ENCODE measurements around the gene SERAC1. TPM values are rescaled to one million over a fixed set of nuclear protein-coding genes. Genes with fewer than 3 reads are reported as not detected.

SERAC1 gene
- total RNA-seq, 1 donor, result 11.2 TPM

DNA sequence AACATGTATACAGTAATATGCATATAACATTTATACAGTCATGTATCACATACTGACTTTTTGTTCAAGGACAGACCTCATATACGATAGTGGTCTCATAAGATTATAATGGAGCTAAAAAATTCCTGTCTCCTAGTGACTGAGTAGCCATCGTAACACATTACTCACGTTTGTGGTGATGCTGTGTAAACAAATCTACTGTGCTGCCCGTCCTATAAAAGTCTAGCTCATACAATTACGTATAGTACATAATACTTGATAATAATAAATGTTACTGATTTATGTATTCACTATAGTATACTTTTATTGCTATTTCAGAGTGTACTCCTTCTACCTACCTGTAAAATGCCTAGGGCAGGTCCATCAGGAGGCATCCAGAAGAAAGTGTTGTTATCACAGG, 17.4 kb downstream of the SERAC1 start:
- no peak for DNase-seq (ENCODE audit: low read depth)
- TF ChIP-seq, protein P1, sequence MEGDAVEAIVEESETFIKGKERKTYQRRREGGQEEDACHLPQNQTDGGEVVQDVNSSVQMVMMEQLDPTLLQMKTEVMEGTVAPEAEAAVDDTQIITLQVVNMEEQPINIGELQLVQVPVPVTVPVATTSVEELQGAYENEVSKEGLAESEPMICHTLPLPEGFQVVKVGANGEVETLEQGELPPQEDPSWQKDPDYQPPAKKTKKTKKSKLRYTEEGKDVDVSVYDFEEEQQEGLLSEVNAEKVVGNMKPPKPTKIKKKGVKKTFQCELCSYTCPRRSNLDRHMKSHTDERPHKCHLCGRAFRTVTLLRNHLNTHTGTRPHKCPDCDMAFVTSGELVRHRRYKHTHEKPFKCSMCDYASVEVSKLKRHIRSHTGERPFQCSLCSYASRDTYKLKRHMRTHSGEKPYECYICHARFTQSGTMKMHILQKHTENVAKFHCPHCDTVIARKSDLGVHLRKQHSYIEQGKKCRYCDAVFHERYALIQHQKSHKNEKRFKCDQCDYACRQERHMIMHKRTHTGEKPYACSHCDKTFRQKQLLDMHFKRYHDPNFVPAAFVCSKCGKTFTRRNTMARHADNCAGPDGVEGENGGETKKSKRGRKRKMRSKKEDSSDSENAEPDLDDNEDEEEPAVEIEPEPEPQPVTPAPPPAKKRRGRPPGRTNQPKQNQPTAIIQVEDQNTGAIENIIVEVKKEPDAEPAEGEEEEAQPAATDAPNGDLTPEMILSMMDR (IDR thresholded peaks at IDR 0.05; ENCODE audit: insufficient read depth, low read length), result no peak
- H3K4me3 ChIP-seq (ENCODE audit: low read depth, low read length), result no peak overlapping the region

DNA sequence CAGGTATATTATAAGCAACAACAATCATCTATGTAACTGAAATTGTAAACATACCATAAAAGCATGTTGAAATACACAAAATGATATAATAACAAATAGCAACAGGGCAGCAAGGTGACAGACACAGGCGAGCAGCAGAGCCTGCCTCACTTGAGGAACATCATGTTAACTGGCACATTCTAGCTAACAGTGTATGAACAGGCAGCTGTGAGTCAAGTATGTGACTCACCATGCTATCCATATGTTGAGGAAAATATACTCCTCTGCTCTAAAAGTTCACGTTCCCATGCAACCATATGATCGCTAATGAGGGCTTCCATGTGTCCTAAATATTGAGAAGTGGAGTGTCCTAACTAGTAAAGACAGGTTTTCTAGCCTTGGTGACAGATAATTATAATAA, 18.4 kb downstream of the SERAC1 start:
- no peak overlapping the region for H3K4me3 ChIP-seq (ENCODE audit: low read depth, low read length)
- DNase-seq (ENCODE audit: low read depth), result peak; percentile 14
- TF ChIP-seq, protein P1 (IDR thresholded peaks at IDR 0.05; ENCODE audit: insufficient read depth, low read length), result no peak

DNA sequence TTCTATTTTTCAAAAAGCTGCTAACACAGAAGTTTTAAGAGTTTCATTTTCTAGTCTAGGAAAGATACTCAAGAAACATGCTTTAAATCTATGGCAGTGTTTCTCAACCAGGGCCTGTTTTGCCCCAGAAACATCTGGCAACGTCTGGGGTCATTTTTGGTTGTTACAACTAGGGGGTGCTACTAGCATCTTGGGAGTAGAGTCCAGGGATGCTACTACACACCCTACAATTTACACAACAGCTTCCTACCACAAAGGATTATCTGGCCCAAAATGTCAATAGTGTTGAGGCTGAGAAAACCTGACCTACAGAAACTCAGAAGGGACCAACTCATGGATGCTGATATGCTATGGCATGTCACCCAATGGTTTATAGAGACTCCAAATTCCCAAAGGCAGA, 24.4 kb downstream of the SERAC1 start:
- no peak overlapping the region for H3K4me3 ChIP-seq (ENCODE audit: low read depth, low read length)
- TF ChIP-seq, protein P1 (IDR thresholded peaks at IDR 0.05; ENCODE audit: insufficient read depth, low read length), result peak; percentile 32
- DNase-seq (ENCODE audit: low read depth), result peak; percentile 32

DNA sequence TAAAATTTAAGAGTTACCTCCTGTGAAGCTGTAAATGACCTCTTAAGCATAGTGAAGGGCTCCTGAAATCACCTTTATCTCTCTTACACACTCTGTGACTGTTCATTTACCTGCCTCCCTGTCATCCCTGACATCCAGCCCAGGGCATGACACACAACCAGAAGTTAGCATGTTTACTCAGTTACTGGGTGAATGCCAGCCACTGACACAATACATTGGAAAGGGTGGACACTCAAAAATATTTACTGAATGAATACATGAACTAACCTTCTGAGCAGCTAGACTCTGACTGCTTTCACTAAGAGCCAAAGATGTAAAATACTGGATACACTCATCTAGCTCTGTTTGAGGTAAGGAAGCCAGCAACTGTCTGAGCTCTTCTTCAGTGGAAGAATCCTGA, 25.3 kb downstream of the SERAC1 start:
- TF ChIP-seq, protein P1 (IDR thresholded peaks at IDR 0.05; ENCODE audit: insufficient read depth, low read length), result no peak
- H3K4me3 ChIP-seq (ENCODE audit: low read depth, low read length), result no peak overlapping the region
- DNase-seq (ENCODE audit: low read depth), result peak; percentile 85

DNA sequence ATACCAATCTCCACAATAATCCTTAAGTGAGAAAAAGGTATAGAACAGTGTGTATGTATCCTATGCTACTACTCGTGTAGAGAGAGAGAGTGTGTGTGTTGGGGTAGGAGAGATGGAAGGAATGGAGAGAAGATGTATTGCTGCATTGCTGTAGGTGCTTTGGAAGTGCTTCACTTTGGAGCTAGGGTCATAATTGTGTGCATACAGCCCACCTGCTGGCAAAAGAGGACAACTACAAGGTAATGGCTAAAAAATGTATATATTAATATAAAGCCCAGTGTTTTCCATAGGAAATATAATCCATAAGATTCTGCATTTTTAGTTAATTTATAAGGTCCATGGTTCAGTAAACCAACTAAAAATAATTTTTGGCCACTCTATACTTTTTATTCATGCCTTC, 36.1 kb downstream of the SERAC1 start:
- peak; percentile 11 for DNase-seq (ENCODE audit: low read depth)
- TF ChIP-seq, protein P1 (IDR thresholded peaks at IDR 0.05; ENCODE audit: insufficient read depth, low read length), result peak; percentile 48
- H3K4me3 ChIP-seq (ENCODE audit: low read depth, low read length), result no peak overlapping the region

DNA sequence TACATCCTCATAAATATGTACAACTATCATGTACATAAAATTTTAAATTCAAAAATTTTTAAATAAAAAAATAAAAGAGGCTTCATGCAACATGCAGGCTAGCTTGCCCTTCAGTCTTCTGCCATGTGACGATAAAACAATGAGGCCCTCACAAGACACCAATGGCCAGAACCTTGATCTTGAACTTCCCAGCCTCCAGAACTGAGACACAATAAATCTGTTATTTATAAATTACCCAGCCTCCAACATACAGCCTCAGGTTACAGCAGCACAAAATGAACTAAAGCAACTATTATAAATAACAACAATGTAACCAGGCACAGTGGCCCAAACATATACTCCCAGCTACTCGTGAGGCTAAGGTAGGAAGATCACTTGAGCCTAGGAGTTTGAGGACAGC, 42.8 kb downstream of the SERAC1 start:
- DNase-seq (ENCODE audit: low read depth), result no peak
- H3K4me3 ChIP-seq (ENCODE audit: low read depth, low read length), result no peak overlapping the region
- TF ChIP-seq, protein P1 (IDR thresholded peaks at IDR 0.05; ENCODE audit: insufficient read depth, low read length), result no peak

DNA sequence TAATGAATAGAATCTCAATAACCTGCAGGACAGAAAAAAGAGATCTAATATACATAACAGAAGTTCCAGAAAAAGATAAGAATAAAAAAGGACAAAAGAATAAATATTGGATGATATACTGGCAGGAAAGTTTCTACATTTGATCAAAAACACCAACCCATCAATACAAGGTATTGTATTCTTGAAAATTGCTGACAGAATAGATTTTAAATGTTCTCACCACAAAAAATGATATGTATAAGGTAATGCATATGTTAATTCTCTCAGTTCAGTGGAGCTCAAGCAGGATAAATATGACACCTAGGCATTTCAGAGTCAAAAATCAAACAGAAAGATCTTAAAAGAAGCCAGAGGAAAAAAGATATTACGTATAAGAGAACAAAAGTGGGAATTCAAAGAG, 43.8 kb downstream of the SERAC1 start:
- H3K4me3 ChIP-seq (ENCODE audit: low read depth, low read length), result no peak overlapping the region
- no peak for DNase-seq (ENCODE audit: low read depth)
- TF ChIP-seq, protein P1 (IDR thresholded peaks at IDR 0.05; ENCODE audit: insufficient read depth, low read length), result no peak
